KOPT-K1 (cell line): ENCODE data around the gene TPSG1.
"Not testable (repeated sequence)": the region's sequence is repeated elsewhere in the genome, so short reads cannot be mapped to it uniquely, and the experiment has no call there.

Experiments used
- H3K27ac ChIP-seq: fragments of 200-600 bp; sonication (generic); 2 replicates; pipeline ENCODE4 v1.5.1; 2016; ENCODE audit warnings: antibody characterized with exemption, mild to moderate bottlenecking, low read depth, low read length; ENCODE audit not compliant: poor library complexity, severe bottlenecking
- H3K36me3 ChIP-seq: fragments of 200-600 bp; sonication (generic); 2 replicates; pipeline ENCODE4 v1.5.1; 2017; ENCODE audit warnings: antibody characterized with exemption, mild to moderate bottlenecking, low read length, moderate library complexity; ENCODE audit not compliant: insufficient read depth
- H3K9me3 ChIP-seq: fragments of 200-600 bp; sonication (generic); 2 replicates; pipeline ENCODE4 v1.5.1; 2017; ENCODE audit warnings: antibody characterized with exemption, low read length, mild to moderate bottlenecking; ENCODE audit not compliant: insufficient read depth, poor library complexity, severe bottlenecking

TPSG1 gene

DNA sequence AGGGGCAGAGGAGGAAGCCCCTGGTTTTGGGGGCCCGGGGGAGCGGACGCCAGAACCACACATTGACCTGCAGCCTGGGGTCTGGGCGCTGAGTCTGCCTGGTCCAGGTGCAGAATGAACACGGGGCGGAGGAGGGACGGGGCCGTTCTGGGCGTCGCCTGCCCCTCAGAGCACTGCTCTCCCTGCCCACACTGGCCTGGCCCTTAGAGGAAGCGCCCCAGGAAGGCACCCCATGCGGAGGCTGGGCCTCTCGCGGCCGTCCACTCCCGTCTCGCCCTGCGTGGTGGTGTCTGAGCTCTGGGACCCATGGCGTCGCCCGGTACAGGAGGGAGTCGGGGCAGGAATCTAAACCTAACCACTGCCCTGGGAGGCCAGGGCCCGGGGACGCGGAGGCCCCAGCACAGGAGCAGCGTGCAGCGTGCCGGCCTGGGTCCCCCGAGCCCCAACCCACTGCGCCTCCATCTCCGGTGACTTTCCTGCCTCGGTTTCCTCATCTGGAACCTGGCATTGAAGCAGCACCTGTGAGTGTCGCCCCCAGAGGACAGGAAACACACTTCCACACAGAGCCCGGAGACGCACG, 35.1 kb upstream of the TPSG1 start:
- no peak overlapping the region for H3K27ac ChIP-seq
- H3K9me3 ChIP-seq: peaks cover 9% of the 10 kb centered on the region
- H3K36me3 ChIP-seq: no peaks in the 10 kb centered on the region

DNA sequence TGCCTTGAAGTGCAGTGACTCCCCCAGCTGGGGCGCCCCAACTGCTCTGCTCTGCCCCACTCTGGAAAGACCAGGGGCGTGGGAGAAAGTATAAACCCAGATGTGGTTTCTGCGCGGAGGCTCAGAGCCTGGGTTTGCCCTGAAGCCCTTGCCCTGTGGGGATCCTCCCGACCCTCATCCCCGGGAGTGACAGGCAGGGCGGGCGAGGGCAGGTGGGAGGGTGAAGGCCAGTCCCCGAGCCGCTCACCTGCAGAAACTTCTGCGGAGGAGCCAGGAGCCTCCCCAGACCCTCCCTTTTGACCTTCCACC, 34.6 kb upstream of the TPSG1 start:
- H3K27ac ChIP-seq: no peak overlapping the region
- H3K9me3 ChIP-seq: peaks cover 6% of the 10 kb centered on the region
- no peaks in the 10 kb centered on the region for H3K36me3 ChIP-seq

DNA sequence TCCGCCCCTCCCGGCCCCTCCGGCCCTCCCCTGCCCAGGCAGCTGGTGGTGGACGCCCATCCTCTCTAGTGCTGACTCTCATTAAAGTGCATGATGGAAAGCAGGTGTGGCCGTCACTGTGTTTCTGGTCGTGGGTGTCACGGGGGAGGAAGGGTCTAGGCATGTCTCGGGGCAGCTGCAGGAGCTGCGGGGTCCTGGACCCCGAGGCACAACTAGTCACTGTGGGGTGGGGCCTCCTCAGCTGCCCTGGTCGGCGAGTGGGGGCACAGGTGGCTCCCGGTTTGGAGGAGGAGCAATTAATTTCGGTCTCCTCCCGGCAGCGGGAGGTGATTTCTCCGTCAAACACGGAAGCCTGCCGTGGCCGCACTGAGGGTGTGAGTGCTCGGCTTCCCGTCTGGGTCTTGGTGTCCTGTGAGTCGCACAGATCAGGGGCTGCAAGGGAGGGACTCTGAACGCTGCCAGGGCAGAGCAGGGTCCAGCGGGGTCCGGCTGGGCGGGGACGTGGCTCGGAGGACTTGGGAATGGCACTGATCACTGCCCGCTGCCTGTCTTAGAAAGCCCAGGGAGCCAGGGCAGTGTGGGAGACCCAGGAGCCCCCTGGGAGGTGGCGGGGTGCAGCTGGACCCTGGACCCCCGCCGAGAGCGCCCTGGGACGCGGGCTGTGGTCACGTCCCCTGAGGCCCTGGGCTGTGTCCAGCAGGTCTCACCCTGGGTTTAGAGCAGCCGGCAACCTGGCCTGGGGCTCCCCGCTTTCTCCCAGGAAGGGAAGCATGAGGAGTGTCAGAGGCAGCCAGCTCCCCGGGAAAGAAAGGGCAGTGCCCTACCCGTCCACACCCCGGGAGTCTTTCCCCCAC, 34.1 kb upstream of the TPSG1 start:
- H3K27ac ChIP-seq: no peak overlapping the region
- no peaks in the 10 kb centered on the region for H3K36me3 ChIP-seq
- peaks cover under 1% of the 10 kb centered on the region for H3K9me3 ChIP-seq

DNA sequence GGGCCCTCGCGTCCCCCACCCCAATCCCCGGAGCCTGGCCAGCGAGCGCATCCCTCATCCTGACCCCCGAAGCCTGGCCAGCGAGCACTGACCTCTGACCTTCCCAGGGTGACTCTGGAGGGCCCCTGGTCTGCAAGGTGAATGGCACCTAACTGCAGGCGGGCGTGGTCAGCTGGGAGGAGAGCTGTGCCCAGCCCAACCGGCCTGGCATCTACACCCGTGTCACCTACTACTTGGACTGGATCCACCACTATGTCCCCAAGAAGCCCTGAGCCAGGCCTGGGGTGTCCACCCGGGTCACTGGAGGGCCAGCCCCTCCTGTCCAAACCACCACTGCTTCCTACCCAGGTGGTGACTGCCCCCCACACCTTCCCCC, 33.1 kb upstream of the TPSG1 start:
- no peak overlapping the region for H3K27ac ChIP-seq
- no peaks in the 10 kb centered on the region for H3K36me3 ChIP-seq
- H3K9me3 ChIP-seq: no peaks in the 10 kb centered on the region

DNA sequence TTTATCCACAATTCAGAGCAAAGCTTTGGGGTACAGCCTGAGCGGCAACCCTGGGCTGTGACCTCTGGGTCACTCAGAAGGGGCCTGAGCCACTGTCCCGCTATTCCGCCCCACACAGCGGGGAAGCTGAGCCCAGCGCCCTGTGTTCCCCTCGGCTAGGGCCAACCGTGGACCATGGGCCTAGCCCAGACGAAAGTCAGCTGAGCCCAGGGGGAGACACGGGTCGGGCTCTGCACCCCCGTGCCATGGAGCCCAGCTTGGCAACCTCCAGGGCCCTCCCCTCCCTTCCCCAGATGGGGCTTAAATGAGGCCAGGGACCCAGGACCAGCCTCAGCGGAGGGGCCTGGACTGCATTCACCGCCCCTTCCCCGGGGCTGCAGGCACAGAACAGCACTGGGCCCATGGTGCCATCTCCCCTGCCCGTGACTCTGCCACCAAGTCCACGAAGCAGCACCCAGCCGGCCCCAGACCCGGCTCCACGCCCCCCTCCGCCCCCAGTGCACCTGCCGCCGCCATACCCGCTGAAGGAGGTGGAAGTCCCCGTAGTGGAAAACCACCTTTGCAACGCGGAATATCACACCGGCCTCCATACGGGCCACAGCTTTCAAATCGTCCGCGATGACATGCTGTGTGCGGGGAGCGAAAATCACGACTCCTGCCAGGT, 32.6 kb upstream of the TPSG1 start:
- no peaks in the 10 kb centered on the region for H3K9me3 ChIP-seq
- H3K27ac ChIP-seq: no peak overlapping the region
- no peaks in the 10 kb centered on the region for H3K36me3 ChIP-seq

DNA sequence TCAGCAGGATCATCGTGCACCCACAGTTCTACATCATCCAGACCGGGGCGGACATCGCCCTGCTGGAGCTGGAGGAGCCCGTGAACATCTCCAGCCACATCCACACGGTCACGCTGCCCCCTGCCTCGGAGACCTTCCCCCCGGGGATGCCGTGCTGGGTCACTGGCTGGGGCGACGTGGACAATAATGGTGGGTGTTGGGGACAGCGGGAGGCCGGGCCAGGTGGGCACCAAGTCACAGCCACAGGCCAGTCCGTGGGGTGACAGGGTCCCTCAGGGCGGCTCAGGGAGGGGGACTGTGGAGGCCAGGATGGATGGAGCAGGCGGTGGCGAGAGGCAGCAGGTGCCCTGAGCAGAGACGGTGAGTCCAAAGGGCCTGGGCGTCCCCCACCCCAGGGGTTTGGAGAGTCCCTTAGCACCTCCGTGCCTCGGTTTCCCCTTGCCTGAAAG, 31.8 kb upstream of the TPSG1 start:
- Histone ChIP-seq H3K36me3 (no peaks in the 10 kb centered on the region), H3K27ac (no peak overlapping the region), H3K9me3 (no peaks in the 10 kb centered on the region)

DNA sequence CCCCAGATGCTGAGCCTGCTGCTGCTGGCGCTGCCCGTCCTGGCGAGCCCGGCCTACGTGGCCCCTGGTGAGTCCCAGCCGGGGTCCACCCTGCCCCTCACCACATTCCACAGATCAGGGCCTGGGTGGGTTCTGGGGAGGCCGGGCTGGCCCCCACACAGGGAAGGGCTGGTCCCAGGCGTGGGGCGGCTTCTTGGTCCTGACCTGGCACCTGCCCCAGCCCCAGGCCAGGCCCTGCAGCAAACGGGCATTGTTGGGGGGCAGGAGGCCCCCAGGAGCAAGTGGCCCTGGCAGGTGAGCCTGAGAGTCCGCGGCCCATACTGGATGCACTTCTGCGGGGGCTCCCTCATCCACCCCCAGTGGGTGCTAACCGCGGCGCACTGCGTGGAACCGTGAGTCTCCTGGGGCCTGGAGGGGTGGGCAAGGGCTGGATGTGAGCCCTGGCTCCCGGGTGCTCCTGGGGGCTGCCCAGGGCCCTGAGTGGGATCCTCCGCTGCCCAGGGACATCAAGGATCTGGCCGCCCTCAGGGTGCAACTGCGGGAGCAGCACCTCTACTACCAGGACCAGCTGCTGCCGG, 31.3 kb upstream of the TPSG1 start:
- H3K27ac ChIP-seq, H3K36me3 ChIP-seq, H3K9me3 ChIP-seq: not testable (repeated sequence)

DNA sequence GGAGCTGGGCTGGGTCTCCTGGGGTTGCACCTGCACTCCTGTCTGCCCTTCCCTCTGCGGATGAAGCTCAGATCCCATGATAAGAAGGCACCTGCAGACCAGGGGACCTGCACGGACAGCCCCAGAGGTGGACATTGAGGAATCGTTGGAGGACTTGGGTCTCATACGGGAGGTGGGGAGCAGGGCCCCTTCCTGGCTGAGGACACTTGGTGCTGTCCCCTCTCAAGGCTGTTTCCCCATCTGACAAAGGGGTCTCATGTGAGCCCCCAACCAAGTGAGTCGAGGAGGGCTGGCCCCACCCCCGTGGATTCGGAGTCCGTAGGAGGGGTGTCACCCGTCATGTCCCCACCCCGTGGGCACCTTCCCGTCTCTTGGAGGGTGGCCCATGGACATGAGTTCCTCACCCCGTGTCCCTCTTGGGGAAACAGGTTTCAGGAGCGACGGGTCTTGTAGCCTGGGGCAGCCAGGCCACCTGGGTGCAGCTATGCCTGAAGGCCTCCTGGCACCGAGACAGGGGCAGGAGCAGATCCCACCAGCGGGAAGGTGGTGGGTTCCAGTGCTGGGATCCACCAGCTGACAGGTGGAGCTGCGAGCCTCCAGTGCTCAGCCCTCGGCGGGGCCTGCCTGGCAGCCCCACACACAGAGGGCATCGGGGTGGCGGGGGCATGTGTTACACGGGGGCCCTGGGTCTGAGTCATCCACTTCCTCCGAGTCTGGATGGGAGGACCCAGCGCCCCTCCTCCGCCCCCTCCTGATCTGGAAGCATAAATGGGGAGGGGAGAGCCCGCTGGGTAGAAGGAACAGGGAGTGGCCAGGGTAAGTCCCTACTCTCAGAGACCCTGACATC, 30.4 kb upstream of the TPSG1 start, which contains the start of gene TPSD1:
Gene TPSD1 (plus strand): TSS at position 794 of the 847 bp plus-strand sequence. CDS start 212 bp downstream, outside the sequence.
- not testable (repeated sequence) for H3K27ac ChIP-seq, H3K9me3 ChIP-seq, H3K36me3 ChIP-seq

DNA sequence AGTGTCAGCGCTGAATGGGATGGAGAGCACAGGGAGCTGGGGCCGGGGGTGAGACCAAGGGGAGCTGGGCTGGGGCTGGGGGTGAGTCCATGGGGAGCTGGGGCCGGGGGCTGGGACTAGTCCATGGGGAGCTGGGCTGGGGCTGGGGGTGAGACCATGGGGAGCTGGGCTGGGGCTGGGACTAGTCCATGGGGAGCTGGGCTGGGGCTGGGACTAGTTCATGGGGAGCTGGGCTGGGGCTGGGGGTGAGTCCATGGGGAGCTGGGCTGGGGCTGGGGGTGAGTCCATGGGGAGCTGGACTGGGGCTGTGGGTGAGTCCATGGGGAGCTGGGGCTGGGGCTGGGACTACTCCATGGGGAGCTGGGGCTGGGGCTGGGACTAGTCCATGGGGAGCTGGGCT, 29.8 kb upstream of the TPSG1 start:
- not testable (repeated sequence) for H3K27ac ChIP-seq, H3K36me3 ChIP-seq, H3K9me3 ChIP-seq

DNA sequence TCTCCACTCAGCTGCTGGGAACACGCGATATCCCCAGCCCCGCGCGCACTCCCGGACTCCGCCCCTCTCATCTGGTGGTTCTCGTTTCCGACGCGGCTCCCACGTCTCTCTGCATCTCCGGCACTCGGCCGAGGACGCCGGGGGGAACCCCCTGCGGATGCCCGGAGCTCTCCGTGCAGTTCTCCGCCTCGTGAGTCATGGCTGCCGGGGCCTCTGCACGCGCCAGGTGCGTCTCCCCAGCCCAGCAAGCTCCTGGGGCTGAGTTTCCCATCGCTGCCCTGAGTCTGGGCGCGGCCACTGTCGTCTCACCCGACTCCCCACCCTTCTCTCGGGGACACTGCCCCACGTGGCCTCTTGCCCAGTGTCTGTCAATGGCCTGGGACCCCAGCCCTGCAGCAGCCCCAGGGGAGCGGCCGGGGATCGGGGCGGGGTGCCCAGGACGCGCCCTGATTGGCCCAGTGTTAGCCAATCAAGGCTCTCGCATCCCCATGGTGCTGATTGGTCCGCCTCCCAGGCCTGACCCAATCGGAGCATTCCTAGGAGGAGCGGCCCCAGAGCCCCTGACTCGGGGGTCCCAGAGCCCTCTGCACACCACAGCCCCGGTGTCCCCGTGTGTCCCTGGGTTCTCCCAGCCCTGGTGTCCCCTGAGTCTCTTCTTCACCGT, 28.8 kb upstream of the TPSG1 start:
- not testable (repeated sequence) for H3K9me3 ChIP-seq, H3K36me3 ChIP-seq, H3K27ac ChIP-seq

DNA sequence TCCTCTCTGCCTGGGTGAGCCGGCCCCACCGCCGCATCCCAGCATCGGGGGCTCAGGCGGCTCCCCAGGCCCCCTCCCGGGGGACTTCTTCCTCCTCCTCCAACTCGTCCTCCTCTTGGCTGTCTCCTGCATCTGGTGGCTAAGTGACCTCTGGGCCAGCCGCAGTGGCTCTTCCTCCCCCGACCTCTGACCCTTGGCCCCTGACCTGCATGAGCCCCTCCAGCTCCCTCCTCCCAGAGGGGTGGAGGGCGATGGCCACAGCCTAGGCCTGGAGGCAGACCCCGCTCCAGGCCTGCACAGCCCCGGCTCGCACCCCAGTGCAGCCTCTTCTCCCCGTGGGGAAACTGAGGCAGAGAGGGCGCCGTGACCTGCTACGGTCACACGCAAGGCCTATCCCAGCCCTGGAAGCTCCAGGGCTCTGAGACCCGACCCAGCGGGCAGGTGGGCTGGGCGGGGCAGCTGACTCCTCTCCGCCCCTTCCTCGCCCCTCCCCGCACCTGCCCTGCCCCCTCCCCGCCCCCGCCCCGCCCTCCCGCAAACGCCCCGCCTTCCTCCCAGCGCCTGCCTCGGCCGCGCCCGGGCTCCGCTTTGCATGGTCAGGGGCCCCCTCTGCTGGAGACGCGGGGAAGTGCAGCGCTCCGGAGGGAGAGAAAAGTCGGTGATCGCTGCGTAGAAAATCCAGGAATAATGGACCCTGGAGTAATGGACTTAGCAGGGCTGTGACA, 24.1 kb upstream of the TPSG1 start:
- H3K36me3 ChIP-seq, H3K27ac ChIP-seq, H3K9me3 ChIP-seq: not testable (repeated sequence)

DNA sequence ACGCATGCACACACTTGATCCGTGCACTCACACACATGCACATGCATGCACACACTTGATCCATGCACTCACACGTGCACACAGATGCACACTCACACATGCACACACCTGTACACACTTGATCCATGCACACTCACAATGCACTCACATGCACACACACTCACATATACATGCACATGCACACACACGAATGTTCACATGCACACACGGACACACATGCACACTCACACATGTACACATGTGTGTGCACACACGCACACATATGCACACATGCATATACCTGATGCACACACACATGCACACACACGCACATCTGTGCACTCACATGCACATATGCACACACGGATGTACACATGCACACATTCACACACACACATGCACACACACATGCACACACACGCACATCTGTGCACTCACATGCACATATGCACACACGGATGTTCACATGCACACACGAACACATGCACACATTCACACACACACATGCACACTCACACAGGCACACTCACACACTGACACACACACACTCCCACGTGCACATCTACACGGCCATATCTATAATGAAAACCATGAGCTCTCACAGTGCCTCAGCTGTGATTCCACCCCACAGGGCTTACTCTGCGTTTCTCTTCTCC, 23.0 kb upstream of the TPSG1 start:
- H3K9me3 ChIP-seq, H3K27ac ChIP-seq, H3K36me3 ChIP-seq: not testable (repeated sequence)

DNA sequence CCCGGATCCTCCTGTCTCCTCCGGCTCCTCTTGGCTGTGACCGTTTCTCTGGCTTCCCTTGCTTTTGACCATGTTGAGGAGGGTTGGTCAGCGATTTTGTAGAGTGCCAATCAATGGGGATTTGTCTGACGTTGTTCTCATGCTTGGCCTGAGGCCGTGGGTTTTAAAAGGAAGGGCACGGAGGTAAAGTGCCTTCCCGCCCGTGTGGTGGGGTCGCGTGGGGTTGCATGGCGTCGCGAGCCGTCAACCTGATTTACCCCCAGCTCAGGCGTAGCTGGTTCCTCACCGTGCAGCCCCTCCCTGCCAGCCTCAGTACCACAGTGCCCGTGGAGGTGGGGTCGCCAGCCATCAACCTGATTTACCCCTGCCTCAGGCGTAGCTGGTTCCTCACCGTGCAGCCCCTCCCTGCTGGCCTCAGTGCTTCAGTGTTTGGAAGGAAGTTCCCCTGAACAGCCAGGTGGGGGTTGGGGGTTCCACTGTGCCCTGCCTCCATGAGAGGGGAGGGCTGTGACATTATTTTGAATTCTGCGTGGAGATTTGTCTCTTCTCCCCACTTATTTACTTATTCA, 20.5 kb upstream of the TPSG1 start:
- no peaks in the 10 kb centered on the region for H3K9me3 ChIP-seq
- H3K36me3 ChIP-seq: no peaks in the 10 kb centered on the region
- no peak overlapping the region for H3K27ac ChIP-seq
